Measurements from ENCODE around the gene ADIPOR1.
A peak's percentile ranks its signal among the peaks of the same experiment; 100 is the strongest.

The ADIPOR1 gene

GRCh38 chr1:202972046-202972445, 13.9 kb upstream of the ADIPOR1 start:
- H3K4me1 ChIP-seq = peaks cover 9% of the 10 kb centered on the region
- H2AFZ ChIP-seq = no peak overlapping the region
- no peaks in the 10 kb centered on the region for H3K9me3 ChIP-seq (ENCODE audit: control insufficient read depth, low read length)
- H3K9ac ChIP-seq = no peak overlapping the region
- TF ChIP-seq CTCF (IDR thresholded peaks at IDR 0.05) = no peak
- no peak overlapping the region for H3K4me2 ChIP-seq (ENCODE audit: low read length)
- H3K79me2 ChIP-seq = no peaks in the 10 kb centered on the region
- H3K36me3 ChIP-seq (ENCODE audit: control insufficient read depth, insufficient read depth, low read length) = no peaks in the 10 kb centered on the region
- H3K27me3 ChIP-seq (ENCODE audit: control insufficient read depth, insufficient read depth, low read length) = no peaks in the 10 kb centered on the region
- no peak overlapping the region for H3K27ac ChIP-seq
- H3K4me3 ChIP-seq (ENCODE audit: low read depth, low read length) = no peak overlapping the region

- Histone ChIP-seq H3K36me3 (ENCODE audit: control insufficient read depth, insufficient read depth, low read length) (no peaks in the 10 kb centered on the region), H3K27me3 (ENCODE audit: control insufficient read depth, insufficient read depth, low read length) (no peaks in the 10 kb centered on the region), H3K4me2 (ENCODE audit: low read length) (no peak overlapping the region), H3K4me1 (peaks cover 9% of the 10 kb centered on the region), H3K9me3 (ENCODE audit: control insufficient read depth, low read length) (no peaks in the 10 kb centered on the region), H3K27ac (no peak overlapping the region), H3K4me3 (ENCODE audit: low read depth, low read length) (no peak overlapping the region), H3K79me2 (no peaks in the 10 kb centered on the region), H2AFZ (peak overlapping the region; percentile 60), H3K9ac (no peak overlapping the region)
- peak; percentile 46 for TF ChIP-seq CTCF (IDR thresholded peaks at IDR 0.05)
These were observed 10.8 kb upstream of the ADIPOR1 start for GRCh38 chr1:202968895-202969295.

GRCh38 chr1:202968351-202968750, 10.2 kb upstream of the ADIPOR1 start:
- Histone ChIP-seq H3K9ac (no peak overlapping the region), H3K4me2 (ENCODE audit: low read length) (no peak overlapping the region), H3K79me2 (no peaks in the 10 kb centered on the region), H3K27ac (peak overlapping the region; percentile 36), H2AFZ (peak overlapping the region; percentile 93), H3K4me3 (ENCODE audit: low read depth, low read length) (no peak overlapping the region), H3K9me3 (ENCODE audit: control insufficient read depth, low read length) (no peaks in the 10 kb centered on the region), H3K4me1 (peaks cover 9% of the 10 kb centered on the region), H3K36me3 (ENCODE audit: control insufficient read depth, insufficient read depth, low read length) (no peaks in the 10 kb centered on the region), H3K27me3 (ENCODE audit: control insufficient read depth, insufficient read depth, low read length) (no peaks in the 10 kb centered on the region)
- no peak for TF ChIP-seq CTCF (IDR thresholded peaks at IDR 0.05)

- no peak for TF ChIP-seq CTCF (IDR thresholded peaks at IDR 0.05)
- Histone ChIP-seq H2AFZ (peak overlapping the region; percentile 93), H3K27ac (peak overlapping the region; percentile 36), H3K4me3 (ENCODE audit: low read depth, low read length) (peak overlapping the region; percentile 60), H3K4me2 (ENCODE audit: low read length) (peak overlapping the region; percentile 36), H3K36me3 (ENCODE audit: control insufficient read depth, insufficient read depth, low read length) (no peaks in the 10 kb centered on the region), H3K4me1 (peaks cover 9% of the 10 kb centered on the region), H3K27me3 (ENCODE audit: control insufficient read depth, insufficient read depth, low read length) (no peaks in the 10 kb centered on the region), H3K79me2 (no peaks in the 10 kb centered on the region), H3K9me3 (ENCODE audit: control insufficient read depth, low read length) (no peaks in the 10 kb centered on the region), H3K9ac (no peak overlapping the region)
These were observed 9.7 kb upstream of the ADIPOR1 start for GRCh38 chr1:202967684-202968281.
